ENCODE data around the gene KTN1.

Gene KTN1

DNA sequence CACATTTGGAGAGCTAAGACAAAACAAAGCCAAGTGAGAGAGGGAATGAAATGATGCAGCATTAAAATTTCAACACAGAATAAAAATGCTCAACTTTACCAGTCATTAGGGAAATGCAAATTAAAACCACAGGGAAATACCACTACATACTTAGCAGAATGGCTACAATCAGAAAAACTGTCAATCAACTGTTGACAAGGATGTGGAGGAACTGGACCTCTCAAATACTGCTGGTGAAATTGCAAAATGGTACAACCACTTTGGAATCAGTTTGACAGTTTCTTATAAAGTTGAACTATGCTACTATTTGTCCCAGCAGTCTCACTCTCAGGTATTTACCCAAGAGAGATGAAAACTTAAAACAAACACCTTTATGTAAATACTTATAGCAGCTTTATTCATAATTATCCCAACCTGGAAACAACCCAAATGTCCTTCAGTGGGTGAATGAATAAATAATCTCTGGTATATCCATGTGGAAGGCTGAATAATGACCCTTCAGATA lies 43.8 kb upstream of the KTN1 start:
- no peak overlapping the region for H3K4me3 ChIP-seq (ENCODE audit: control insufficient read depth, low read depth, low read length)
- TF ChIP-seq CTCF (IDR thresholded peaks at IDR 0.05; ENCODE audit: control insufficient read depth, insufficient read depth, low read depth, low read length, missing control alignments), result no peak
- DNase-seq (ENCODE audit: low read depth), result no peak

DNA sequence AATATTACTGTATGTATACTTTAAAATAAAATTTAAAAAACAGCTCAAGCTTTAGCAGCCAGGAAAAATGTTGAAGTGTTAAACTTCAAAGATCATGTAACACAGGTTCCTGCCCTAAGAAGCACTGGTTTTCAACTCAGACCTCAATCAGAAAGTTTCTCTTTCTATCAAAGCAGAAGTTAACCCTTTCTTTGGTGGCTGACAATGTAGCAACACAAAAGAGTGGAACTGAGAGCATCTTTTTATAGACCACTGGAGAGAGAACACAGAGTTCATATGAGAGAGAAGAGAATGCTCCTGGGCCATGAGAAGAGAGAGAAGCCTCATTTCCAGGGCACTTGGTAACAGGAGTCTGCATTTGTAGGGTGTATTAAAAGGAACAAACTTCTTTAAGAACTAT lies 42.2 kb upstream of the KTN1 start:
- TF ChIP-seq CTCF (IDR thresholded peaks at IDR 0.05; ENCODE audit: control insufficient read depth, insufficient read depth, low read depth, low read length, missing control alignments), result no peak
- DNase-seq (ENCODE audit: low read depth), result no peak
- no peak overlapping the region for H3K4me3 ChIP-seq (ENCODE audit: control insufficient read depth, low read depth, low read length)

GRCh38 chr14:55539975-55540374 lies 40.0 kb upstream of the KTN1 start:
- DNase-seq (ENCODE audit: low read depth), result no peak
- no peak overlapping the region for H3K4me3 ChIP-seq (ENCODE audit: control insufficient read depth, low read depth, low read length)
- no peak for TF ChIP-seq CTCF (IDR thresholded peaks at IDR 0.05; ENCODE audit: control insufficient read depth, insufficient read depth, low read depth, low read length, missing control alignments)

DNA sequence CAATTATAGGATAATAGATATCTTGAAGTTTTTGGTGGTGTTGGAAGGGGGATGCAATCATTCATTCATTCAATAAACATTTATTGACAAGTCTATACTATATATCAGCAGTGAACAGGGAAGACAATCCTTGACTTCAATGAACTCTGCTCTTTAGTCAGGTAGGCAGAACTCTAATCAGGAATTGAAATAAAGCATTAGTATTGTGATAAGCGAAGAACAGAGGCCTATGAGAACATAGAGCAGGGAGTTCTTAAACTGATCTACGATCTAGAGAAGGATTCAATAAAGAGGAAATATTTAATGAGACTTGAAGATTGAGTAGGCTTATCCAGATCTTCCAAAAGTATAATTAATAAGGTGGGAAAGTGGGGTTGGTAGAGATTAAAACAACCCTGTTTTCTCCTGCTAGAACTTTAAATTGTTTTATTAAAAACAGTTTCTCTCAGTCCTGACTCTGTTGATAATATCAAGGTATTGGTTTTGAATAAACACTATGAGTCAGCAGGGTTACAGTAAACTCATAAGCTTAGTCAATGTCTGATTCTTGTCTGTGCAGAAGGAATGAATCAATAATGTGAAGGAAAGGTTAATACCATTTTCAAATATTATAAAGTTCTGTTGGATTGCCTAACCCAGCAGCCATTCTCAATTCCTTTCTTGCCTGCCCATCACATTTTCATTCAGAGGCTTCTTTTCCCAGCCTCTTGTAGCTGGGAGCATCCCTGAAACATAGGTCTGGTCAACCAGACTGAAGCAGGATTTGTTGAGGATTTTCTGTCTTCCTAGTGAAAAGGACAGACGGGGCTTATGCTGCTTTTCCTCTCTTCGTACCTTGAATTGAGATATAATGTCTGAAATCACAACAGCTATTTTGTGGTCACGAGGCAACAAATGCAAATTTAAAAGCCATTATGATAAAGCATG lies 38.9 kb upstream of the KTN1 start:
- no peak for DNase-seq (ENCODE audit: low read depth)
- no peak overlapping the region for H3K4me3 ChIP-seq (ENCODE audit: control insufficient read depth, low read depth, low read length)
- no peak for TF ChIP-seq CTCF (IDR thresholded peaks at IDR 0.05; ENCODE audit: control insufficient read depth, insufficient read depth, low read depth, low read length, missing control alignments)

DNA sequence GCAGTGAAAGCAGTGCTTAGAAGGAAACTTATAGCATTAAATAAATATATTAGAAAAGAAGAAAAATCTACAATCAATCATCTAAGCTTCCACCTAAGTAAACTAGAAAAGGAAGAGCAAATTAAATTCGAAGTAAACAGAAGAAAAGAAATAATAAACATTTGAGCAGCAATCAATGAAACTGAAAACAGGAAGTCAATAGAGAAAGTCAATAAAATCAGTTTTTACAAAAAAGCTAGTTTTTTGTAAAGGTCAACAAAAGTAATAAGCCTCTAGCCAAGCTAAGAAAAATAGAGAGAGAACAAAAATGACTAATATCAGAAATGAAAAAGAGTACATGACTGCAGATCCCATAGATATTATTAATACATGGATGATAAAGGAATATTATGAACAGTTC lies 34.2 kb upstream of the KTN1 start:
- H3K4me3 ChIP-seq (ENCODE audit: control insufficient read depth, low read depth, low read length), result no peak overlapping the region
- no peak for DNase-seq (ENCODE audit: low read depth)
- no peak for TF ChIP-seq CTCF (IDR thresholded peaks at IDR 0.05; ENCODE audit: control insufficient read depth, insufficient read depth, low read depth, low read length, missing control alignments)

DNA sequence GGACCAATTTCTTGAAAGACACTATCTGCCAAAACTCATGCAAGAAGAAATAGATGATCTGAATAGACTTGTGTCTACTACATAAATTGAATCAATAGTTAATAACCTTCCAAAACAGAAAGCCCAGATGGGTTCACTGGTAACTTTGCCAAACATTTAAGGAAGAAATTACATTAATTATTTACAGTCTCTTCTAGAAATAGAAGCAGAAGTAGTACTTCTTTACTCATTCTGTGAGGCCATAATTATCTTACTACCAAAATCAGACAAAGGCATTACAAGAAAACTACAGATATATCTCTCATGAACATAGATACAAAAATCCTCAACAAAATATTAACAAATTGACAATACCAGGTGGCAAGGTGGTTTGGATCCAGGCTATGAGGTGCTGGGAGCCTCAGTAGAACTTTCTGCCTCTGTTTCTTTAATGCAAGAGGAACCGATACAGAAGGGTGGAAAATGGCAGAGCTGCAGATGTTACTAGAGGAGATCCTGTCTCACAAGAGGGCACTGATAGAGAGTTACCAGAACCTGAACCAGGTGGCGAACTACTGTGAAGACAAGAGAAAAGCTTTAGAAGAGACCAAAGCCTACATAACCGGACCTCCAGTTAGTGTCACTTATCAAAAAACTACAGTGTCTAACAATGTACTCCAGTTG lies 33.7 kb upstream of the KTN1 start:
- TF ChIP-seq CTCF (IDR thresholded peaks at IDR 0.05; ENCODE audit: control insufficient read depth, insufficient read depth, low read depth, low read length, missing control alignments), result no peak
- no peak for DNase-seq (ENCODE audit: low read depth)
- no peak overlapping the region for H3K4me3 ChIP-seq (ENCODE audit: control insufficient read depth, low read depth, low read length)
